Retinal pigment epithelial cell (primary cell): Measurements from ENCODE around the gene AAGAB.
A peak's percentile ranks its signal among the peaks of the same experiment; 100 is the strongest.

Experiments
- DNase-seq: peaks from one replicate; pipeline ENCODE4 v3.0.0-alpha.2; 2010; ENCODE audit warnings: low read depth
- H3K4me3 ChIP-seq: 2 replicates; pipeline ENCODE4 v1.5.1; 2011; ENCODE audit warnings: mild to moderate bottlenecking, low read length, control low read depth, moderate library complexity
- TF ChIP-seq, protein P1 (sequence below): conservative IDR thresholded peaks from 2 replicates; pipeline ENCODE4 v1.5.1; 2011; ENCODE audit warnings: low read depth, low read length, control low read depth, inconsistent platforms

Gene AAGAB

DNA sequence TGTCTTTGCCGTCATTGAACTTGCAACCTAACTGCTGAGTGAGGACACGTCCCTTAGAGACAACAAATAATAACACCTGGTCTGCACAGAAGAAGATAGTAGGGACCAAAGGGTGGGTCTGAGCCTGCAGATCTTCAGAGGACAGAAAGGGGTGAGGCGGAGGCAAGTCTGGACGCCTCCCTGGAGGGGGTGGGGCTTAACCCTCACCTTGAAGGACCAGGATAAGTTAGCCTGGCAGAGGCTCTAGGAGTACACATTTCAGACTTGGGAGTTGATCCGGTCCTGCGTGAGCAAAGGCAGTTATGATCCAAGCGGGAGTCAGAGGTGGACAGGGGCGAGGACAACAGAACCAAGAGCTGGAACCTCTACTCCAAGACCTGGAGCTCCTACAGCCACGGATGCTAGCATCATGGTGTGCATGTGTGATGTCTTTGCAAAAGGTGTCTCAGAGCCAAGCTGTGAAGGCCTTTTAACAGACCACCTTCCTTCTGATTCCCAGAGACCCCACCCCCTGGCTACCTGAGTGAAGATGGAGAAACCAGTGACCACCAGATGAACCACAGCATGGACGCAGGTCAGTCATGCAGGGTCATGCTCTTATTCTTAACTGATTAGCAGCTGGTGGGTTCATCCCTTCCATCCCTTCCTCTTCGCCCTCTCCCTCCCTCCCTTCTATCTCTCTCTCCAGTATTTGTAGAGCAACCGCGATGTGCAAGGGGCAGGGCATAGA, 88.0 kb downstream of the AAGAB start:
- DNase-seq = no peak
- H3K4me3 ChIP-seq = no peak overlapping the region
- TF ChIP-seq, protein P1, sequence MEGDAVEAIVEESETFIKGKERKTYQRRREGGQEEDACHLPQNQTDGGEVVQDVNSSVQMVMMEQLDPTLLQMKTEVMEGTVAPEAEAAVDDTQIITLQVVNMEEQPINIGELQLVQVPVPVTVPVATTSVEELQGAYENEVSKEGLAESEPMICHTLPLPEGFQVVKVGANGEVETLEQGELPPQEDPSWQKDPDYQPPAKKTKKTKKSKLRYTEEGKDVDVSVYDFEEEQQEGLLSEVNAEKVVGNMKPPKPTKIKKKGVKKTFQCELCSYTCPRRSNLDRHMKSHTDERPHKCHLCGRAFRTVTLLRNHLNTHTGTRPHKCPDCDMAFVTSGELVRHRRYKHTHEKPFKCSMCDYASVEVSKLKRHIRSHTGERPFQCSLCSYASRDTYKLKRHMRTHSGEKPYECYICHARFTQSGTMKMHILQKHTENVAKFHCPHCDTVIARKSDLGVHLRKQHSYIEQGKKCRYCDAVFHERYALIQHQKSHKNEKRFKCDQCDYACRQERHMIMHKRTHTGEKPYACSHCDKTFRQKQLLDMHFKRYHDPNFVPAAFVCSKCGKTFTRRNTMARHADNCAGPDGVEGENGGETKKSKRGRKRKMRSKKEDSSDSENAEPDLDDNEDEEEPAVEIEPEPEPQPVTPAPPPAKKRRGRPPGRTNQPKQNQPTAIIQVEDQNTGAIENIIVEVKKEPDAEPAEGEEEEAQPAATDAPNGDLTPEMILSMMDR = no peak

DNA sequence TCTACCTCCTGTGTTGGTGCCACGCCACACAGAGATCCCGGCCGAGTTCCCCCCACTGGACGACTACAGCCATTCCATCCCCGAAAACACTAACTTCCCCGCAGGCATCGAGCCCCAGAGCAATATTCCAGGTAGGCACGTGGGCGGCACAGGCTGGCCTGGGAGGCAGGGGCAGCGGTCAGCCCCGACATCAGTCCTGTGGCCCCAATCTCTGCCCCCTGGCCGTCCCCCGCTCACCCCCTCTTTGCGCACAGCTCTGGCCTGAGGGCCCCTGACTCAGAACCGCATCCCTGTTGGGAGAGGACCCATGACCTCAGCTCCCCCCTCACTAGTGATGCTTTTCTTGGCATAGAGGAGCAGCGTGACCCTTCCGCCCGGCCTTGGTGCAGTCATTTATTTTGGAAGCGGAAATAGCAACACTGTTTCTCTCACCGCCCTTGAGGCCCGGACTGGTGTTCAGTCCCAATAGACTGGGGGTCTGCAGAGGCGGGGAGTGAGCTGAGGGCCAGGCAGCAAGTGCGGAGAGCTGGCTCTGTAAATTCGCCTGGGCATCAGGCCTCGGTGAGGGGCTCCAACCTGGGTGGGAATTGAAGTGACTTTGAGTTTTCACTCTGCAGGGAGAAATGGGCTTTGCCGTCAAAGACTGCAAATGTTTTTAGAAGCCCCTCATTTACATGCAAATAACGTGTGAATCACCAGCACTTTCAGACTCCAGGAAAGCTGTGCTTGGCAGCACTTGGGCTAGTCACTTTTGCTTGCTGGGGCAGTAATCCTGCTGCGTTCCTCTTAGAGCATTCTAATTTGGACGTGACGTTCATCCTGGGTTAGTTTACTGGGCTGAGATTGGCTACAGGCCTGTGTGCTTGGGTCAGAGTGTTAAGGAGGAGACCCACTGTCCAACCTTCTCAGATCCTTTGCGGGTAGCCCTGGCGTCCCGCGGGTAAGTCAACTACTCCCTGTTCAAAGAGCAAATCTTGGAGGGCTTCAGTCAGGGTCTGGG, 88.9 kb downstream of the AAGAB start:
- no peak overlapping the region for H3K4me3 ChIP-seq
- TF ChIP-seq, protein P1 = no peak
- DNase-seq = no peak

DNA sequence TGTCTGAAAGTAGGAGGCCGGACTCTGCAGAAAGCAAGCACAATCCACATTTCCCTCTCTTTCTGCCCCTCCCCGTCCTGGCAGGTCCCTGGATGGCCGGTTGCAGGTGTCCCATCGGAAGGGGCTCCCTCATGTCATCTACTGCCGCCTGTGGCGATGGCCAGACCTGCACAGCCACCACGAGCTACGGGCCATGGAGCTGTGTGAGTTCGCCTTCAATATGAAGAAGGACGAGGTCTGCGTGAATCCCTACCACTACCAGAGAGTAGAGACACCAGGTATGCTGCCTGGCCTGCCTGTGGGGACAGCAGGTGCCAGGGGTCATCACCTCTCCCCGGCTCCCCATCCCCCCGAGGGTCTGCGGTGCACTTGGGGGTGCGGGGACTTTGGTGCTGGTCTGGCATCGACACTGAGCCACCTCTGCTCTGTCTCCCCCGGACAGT, 89.6 kb downstream of the AAGAB start:
- H3K4me3 ChIP-seq = no peak overlapping the region
- no peak for DNase-seq
- TF ChIP-seq, protein P1 = peak; percentile 10

DNA sequence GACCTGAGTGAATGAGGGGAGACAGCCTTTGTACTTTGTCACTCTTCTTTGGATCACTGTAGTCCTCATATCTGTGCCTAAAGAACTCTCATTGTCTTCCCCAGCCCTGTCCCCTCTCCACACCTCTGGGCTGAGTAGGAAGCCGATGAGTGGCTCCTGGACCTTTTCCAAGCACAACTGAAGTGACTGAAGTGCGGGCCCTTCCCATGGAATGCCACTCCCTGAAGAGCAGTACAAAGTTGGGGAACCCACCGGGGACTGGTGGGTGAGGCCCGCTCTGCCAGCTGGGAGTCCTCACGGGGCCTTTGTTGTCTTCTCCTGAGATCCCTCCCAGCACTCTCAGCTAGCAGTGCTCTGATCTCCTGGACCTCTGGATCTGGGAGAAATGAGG, 90.1 kb downstream of the AAGAB start:
- TF ChIP-seq, protein P1 = no peak
- DNase-seq = no peak
- no peak overlapping the region for H3K4me3 ChIP-seq

DNA sequence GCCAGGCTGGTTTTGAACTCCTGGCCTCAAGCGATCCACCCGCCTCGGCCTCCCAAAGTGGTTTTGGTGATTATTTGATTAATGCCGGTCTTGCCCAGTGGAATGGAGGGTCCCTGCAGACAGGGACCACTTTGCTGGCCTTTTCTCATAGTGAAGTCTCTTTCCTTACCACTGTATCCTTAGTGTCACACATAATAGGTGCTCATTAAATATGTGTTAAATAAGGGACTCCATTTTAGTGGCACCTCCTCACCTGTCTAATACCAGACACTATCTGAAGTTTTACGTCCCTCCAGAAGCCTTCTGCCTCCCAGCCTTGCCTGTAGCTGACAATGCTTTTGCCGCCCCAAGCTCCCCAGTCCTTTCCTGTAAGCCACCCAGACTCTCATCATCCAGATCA, 91.3 kb downstream of the AAGAB start:
- no peak for DNase-seq
- TF ChIP-seq, protein P1 = no peak
- no peak overlapping the region for H3K4me3 ChIP-seq

DNA sequence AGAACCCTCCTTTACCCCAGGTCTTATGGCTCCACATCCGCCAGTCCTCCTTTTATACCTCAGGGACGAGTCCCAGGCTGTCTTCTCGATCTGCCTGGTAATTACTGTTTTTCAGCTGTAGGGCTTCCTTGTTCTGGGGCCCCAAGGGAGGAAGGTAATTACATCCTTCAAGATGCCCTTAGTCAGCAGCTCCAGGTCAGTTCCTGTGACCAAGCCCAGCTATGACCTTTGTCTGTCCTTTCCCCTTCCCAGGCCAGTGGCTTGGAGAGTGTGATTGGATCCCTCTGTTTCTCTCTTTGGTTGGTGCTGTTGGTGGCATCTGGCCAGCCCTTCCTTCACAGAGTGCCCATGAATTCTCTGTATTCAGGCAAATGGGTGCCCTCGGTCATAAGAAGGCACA, 92.6 kb downstream of the AAGAB start:
- DNase-seq = no peak
- TF ChIP-seq, protein P1 = no peak
- H3K4me3 ChIP-seq = no peak overlapping the region

DNA sequence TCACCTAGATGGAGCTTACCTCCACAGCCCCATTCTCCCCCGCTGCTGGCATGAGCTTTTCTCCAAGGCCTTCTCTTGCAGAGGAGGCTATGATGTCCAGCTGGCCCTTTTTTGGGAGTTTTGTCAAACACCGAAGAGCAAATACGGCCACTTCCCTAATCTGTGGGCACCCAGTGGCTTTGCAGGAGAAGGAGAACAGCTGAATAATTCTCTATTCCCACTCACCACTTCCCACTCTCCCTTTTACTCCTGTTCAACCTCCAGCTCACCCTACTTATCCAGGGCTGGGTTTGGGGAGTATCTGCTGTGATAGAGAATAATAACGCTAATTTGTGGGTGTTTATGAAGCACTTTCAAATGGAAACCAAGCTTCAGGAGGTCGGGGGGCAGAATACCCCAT, 93.0 kb downstream of the AAGAB start:
- TF ChIP-seq, protein P1 = no peak
- H3K4me3 ChIP-seq = no peak overlapping the region
- no peak for DNase-seq
